ENCODE data around the gene MYL6B.

- TF ChIP-seq, protein P1, sequence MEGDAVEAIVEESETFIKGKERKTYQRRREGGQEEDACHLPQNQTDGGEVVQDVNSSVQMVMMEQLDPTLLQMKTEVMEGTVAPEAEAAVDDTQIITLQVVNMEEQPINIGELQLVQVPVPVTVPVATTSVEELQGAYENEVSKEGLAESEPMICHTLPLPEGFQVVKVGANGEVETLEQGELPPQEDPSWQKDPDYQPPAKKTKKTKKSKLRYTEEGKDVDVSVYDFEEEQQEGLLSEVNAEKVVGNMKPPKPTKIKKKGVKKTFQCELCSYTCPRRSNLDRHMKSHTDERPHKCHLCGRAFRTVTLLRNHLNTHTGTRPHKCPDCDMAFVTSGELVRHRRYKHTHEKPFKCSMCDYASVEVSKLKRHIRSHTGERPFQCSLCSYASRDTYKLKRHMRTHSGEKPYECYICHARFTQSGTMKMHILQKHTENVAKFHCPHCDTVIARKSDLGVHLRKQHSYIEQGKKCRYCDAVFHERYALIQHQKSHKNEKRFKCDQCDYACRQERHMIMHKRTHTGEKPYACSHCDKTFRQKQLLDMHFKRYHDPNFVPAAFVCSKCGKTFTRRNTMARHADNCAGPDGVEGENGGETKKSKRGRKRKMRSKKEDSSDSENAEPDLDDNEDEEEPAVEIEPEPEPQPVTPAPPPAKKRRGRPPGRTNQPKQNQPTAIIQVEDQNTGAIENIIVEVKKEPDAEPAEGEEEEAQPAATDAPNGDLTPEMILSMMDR (IDR thresholded peaks at IDR 0.05): no peak
- TF ChIP-seq EZH2 (IDR thresholded peaks at IDR 0.05) (no peak), EZH2phosphoT487 (IDR thresholded peaks at IDR 0.05) (no peak)
Observed at GRCh38 chr12:56164345-56164729, 11.9 kb downstream of the MYL6B start.
